GM13977 (cell line): Measurements from ENCODE around the gene ATP2A3.
"Not testable (repeated sequence)": the region's sequence is repeated elsewhere in the genome, so short reads cannot be mapped to it uniquely, and the experiment has no call there.

Experiments
- DNase-seq: peaks from one replicate; pipeline ENCODE4 v3.0.0; 2012; ENCODE audit warnings: low spot score
- in situ Hi-C: fragments of 300-500 bp; cut with MboI; formaldehyde crosslinking; loops from one replicate; pipeline ENCODE4 v1.12.0; 2022; ENCODE audit warnings: low sequenced_read_pairs, low pct_unique_long_range_greater_than_20kb, mixed read lengths, inconsistent platforms; ENCODE audit not compliant: unreplicated experiment
- TF ChIP-seq, protein P1 (sequence below): IDR thresholded peaks from 2 replicates; pipeline ENCODE4 v1.5.1; 2012; ENCODE audit warnings: mild to moderate bottlenecking, control low read depth; ENCODE audit not compliant: insufficient read depth; ENCODE audit errors: extremely low read depth, missing control alignments

ATP2A3 gene

DNA sequence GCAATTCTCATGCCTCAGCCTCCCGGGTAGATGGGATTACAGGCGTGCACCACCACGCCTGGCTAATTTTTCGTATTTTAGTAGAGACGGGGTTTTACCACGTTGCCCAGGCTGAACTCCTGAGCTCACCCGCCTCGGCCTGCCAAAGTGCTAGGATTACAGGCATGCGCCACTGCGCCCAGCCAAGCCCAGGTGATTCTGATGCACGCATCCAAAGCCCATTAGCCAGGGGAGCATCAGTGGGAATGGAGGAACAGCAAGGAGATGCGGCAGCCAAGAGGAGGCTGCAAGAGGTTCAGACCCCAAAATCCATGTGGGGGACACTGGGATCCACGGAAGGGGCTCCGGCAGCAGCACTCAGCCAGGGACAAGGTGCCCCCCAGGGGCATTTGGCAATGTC is 12.1 kb downstream of the ATP2A3 start:
- TF ChIP-seq, protein P1, sequence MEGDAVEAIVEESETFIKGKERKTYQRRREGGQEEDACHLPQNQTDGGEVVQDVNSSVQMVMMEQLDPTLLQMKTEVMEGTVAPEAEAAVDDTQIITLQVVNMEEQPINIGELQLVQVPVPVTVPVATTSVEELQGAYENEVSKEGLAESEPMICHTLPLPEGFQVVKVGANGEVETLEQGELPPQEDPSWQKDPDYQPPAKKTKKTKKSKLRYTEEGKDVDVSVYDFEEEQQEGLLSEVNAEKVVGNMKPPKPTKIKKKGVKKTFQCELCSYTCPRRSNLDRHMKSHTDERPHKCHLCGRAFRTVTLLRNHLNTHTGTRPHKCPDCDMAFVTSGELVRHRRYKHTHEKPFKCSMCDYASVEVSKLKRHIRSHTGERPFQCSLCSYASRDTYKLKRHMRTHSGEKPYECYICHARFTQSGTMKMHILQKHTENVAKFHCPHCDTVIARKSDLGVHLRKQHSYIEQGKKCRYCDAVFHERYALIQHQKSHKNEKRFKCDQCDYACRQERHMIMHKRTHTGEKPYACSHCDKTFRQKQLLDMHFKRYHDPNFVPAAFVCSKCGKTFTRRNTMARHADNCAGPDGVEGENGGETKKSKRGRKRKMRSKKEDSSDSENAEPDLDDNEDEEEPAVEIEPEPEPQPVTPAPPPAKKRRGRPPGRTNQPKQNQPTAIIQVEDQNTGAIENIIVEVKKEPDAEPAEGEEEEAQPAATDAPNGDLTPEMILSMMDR: no peak
- no peak for DNase-seq
- in situ Hi-C loops: no loop called here

GRCh38 chr17:3951420-3951819 is 12.8 kb downstream of the ATP2A3 start:
- no peak for DNase-seq
- in situ Hi-C loops: no loop called here
- TF ChIP-seq, protein P1: no peak

DNA sequence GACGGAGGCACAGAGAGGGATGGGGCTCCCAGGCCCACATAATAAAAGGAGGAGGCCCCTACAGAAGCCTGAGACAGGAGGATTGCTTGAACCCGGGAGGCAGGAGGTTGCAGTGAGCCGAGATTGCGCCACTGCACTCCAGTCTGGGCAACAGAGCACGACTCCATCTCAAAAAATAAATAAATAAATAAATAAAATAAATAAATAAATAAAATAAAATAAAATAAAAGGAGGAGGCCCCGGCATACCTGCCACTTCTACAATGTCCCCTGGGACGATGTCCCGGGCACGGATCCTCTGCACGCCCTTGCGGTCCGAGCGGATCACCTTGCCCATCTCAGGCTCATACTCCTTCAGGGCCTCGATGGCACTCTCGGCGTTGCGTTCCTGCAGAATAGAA is 13.2 kb downstream of the ATP2A3 start:
- DNase-seq: no peak
- TF ChIP-seq, protein P1: no peak
- in situ Hi-C loops: no loop called here

GRCh38 chr17:3950584-3950983 is 13.7 kb downstream of the ATP2A3 start:
- TF ChIP-seq, protein P1: no peak
- in situ Hi-C loops: no loop called here
- no peak for DNase-seq

GRCh38 chr17:3949418-3949817 is 14.8 kb downstream of the ATP2A3 start:
- in situ Hi-C loops: no loop called here
- TF ChIP-seq, protein P1: no peak
- no peak for DNase-seq

- DNase-seq, in situ Hi-C loops: not testable (repeated sequence)
These were observed 15.7 kb downstream of the ATP2A3 start for GRCh38 chr17:3948551-3948950.

DNA sequence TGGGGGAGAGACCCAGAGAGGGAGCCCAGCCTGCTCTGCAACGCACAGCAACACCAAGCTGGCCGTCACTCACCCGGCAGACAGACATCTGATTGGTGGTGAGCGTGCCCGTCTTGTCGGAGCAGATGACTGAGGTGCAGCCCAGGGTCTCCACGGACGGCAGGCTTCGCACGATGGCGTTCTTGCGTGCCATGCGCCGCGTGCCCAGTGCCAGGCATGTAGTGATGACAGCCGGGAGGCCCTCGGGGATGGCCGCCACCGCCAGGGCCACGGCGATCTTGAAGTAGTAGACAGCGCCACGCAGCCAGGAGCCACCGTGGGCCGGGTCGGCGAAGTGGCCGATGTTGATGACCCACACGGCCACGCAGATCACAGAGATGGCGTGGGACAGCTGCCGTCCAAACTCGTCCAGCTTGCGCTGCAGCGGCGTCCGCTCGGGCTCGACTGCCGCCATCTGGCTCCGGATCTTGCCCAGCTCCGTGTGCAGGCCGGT is 16.9 kb downstream of the ATP2A3 start:
- in situ Hi-C loops: no loop called here
- DNase-seq: no peak
- TF ChIP-seq, protein P1: no peak
